ENCODE results near the gene COTL1.
A peak's percentile ranks its signal among the peaks of the same experiment; 100 is the strongest.

DNA sequence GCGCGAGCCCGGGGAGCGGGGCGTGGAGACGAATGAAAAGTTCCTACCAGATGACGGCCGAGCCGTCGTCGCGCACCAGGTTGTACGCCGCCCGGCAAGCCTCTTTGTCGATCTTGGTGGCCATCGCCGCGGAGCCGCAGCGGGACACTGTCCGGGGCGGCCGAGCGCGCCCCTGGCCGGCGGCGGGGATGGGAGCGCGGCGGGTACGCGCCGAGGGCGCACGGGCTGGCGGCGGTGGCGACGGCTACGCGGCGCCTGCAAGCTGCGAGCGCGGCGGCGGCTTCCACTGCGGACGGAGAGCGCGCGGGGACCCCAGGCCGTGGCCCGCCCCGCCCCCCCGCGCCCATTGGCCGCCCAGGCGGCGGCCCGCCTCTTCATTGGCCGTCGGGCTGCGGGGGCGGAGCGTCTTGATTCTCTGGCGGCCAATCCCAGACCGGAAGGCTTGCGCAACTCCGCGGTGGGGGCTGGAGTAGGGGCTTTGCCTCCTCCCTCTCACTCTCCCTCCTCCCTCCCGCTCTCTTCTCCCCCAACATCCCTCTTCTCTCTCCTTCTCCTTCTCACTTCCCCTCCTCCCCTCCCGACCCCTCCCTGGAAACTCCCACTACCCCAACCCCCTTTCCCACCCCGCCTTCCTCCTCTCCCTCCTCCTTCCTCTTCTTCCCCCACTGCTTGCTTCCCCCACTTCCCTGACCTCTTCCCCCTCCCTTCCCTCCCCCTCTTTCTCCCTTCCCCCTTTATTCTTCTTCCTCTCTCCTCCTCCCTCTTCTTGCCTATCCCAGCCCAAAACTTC is at the start of gene COTL1:
- TF ChIP-seq FOXP1 (CRISPR knock-in tag; IDR thresholded peaks at IDR 0.05) (no peak), EZH2 (IDR thresholded peaks at IDR 0.05; ENCODE audit: borderline replicate concordance, low read depth, low read length) (no peak), E2F5 (CRISPR knock-in tag; IDR thresholded peaks at IDR 0.05) (no peak), CBX3 (IDR thresholded peaks at IDR 0.05; ENCODE audit: borderline replicate concordance in 1 of 2, low read length in 2 of 2) (no peak), CHD1 (IDR thresholded peaks at IDR 0.05; ENCODE audit: low read length) (peak; percentile 39), ZNF324 (CRISPR knock-in tag; IDR thresholded peaks at IDR 0.05) (no peak), REST (IDR thresholded peaks at IDR 0.05; ENCODE audit: borderline replicate concordance) (no peak), REST (CRISPR knock-in tag; IDR thresholded peaks at IDR 0.05; ENCODE audit: low read depth) (peak; percentile 66; the same call in 1 of the 2 replicates)
- TF ChIP-seq, protein P1, sequence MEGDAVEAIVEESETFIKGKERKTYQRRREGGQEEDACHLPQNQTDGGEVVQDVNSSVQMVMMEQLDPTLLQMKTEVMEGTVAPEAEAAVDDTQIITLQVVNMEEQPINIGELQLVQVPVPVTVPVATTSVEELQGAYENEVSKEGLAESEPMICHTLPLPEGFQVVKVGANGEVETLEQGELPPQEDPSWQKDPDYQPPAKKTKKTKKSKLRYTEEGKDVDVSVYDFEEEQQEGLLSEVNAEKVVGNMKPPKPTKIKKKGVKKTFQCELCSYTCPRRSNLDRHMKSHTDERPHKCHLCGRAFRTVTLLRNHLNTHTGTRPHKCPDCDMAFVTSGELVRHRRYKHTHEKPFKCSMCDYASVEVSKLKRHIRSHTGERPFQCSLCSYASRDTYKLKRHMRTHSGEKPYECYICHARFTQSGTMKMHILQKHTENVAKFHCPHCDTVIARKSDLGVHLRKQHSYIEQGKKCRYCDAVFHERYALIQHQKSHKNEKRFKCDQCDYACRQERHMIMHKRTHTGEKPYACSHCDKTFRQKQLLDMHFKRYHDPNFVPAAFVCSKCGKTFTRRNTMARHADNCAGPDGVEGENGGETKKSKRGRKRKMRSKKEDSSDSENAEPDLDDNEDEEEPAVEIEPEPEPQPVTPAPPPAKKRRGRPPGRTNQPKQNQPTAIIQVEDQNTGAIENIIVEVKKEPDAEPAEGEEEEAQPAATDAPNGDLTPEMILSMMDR (IDR thresholded peaks at IDR 0.05 in 2 of 3, conservative IDR thresholded peaks at IDR 0.05 in 1 of 3; ENCODE audit: insufficient read depth in 2 of 3, low read depth in 1 of 3, low read length in 3 of 3) = no peak; a peak in 1 of 6 replicates

All from K562 (cell line).